ENCODE measurements around the gene HAPSTR1. TPM values are rescaled to one million over a fixed set of nuclear protein-coding genes. Genes with fewer than 3 reads are reported as not detected.

Gene HAPSTR1
- total RNA-seq, 1 experiment from 2014 or later, result 59.6 TPM

DNA sequence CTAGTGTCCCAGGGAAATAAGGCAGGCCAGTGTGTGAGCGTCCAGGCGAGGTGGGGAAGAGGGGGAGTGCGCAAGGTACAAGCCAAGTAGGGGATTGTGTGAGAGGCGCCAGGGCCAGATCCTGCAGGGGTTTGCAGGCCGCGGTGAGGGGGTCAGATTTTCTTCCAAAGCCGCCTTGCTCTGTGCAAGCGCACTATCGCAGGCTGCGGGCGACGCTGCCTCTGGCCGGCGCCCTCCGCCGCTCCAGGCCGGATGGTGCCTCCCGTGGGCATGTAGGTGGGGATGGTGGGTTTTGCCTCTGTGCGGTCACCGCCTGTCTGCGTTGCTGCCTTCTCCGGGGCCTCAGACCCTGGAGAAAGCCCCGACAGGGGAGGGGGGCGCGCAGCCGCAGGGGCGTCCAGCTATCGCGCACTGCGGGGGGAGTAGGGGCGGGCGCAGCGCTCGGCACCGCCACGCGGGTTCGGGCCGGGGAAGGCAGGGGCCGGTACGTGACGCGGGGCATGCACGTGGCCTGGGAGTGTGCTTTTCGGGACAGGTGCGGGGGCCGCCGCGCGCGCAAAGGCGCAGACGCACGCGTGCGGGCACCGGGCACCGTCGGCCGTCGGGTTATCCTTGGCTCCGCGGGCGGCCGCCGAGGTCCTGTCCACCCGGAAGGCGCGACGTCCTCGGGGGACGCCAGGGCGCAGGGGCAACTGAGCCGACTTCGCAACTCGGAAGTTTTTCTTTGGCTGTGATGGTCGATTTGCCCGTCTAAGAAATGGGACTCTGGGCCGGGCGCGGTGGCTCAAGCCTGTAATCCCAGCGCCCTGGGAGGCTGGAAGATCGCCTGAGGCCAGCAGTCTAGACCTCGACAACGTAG lies 1.1 kb upstream of the HAPSTR1 start:
- DNase-seq, result peak; percentile 50

GRCh38 chr16:9091867-9092281 lies 430 bp downstream of the HAPSTR1 start:
- Mint-ChIP-seq H3K27ac (ENCODE audit: unreplicated experiment) (peak overlapping the region; percentile 95), H3K4me1 (ENCODE audit: low read depth, unreplicated experiment) (peaks cover 35% of the 10 kb centered on the region), H3K36me3 (ENCODE audit: insufficient read depth, unreplicated experiment) (peaks cover 69% of the 10 kb centered on the region), H3K4me3 (ENCODE audit: low read depth, unreplicated experiment) (peak overlapping the region; percentile 80), H3K9me3 (ENCODE audit: low read depth, unreplicated experiment) (no peaks in the 10 kb centered on the region), H3K27me3 (ENCODE audit: unreplicated experiment) (no peaks in the 10 kb centered on the region)
- BruUV-seq (replicated peaks), result no TSS peak
- DNase-seq, result peak; percentile 45
- CTCF ChIA-PET, result interaction anchor here (0.6 to 1.9 kb wide), 6 partner anchors 13 to 1101 kb away, joined by 3 to 21 read pairs (median 4); no protein-coding TSS in a partner anchor
- intact Hi-C loops (cut with micrococcal nuclease; ENCODE audit: unreplicated experiment), result loop anchor here (10.0 kb wide), 1 partner anchor 127 kb away; the partner anchor contains the start of gene USP7
- TF ChIP-seq CTCF (IDR thresholded peaks at IDR 0.05; ENCODE audit: unreplicated experiment), result no peak

More for the DNA sequence above, 1.1 kb upstream of the HAPSTR1 start:
- peaks cover 56% of the 10 kb centered on the region for H3K36me3 Mint-ChIP-seq (ENCODE audit: insufficient read depth, unreplicated experiment)
- TF ChIP-seq CTCF (IDR thresholded peaks at IDR 0.05; ENCODE audit: unreplicated experiment), result no peak
- no peaks in the 10 kb centered on the region for H3K9me3 Mint-ChIP-seq (ENCODE audit: low read depth, unreplicated experiment)
- peak overlapping the region; percentile 95 for H3K27ac Mint-ChIP-seq (ENCODE audit: unreplicated experiment)
- no peaks in the 10 kb centered on the region for H3K27me3 Mint-ChIP-seq (ENCODE audit: unreplicated experiment)
- TSS peak; percentile 96 for BruUV-seq (replicated peaks)
- peak overlapping the region; percentile 80 for H3K4me3 Mint-ChIP-seq (ENCODE audit: low read depth, unreplicated experiment)
- intact Hi-C loops (cut with micrococcal nuclease; ENCODE audit: unreplicated experiment), result loop anchor here (10.0 kb wide), 1 partner anchor 126 kb away; the partner anchor contains the start of gene USP7
- CTCF ChIA-PET, result interaction anchor here (0.6 to 1.9 kb wide), 7 partner anchors 12 to 126 kb away, joined by 3 to 21 read pairs (median 7); no protein-coding TSS in a partner anchor
- H3K4me1 Mint-ChIP-seq (ENCODE audit: low read depth, unreplicated experiment), result peaks cover 22% of the 10 kb centered on the region

- BruUV-seq (replicated peaks), result no TSS peak
- Mint-ChIP-seq H3K9me3 (ENCODE audit: low read depth, unreplicated experiment) (no peaks in the 10 kb centered on the region), H3K4me1 (ENCODE audit: low read depth, unreplicated experiment) (peaks cover 39% of the 10 kb centered on the region), H3K27ac (ENCODE audit: unreplicated experiment) (peak overlapping the region; percentile 93), H3K4me3 (ENCODE audit: low read depth, unreplicated experiment) (peak overlapping the region; percentile 80), H3K27me3 (ENCODE audit: unreplicated experiment) (no peaks in the 10 kb centered on the region), H3K36me3 (ENCODE audit: insufficient read depth, unreplicated experiment) (peaks cover 74% of the 10 kb centered on the region)
- no peak for TF ChIP-seq CTCF (IDR thresholded peaks at IDR 0.05; ENCODE audit: unreplicated experiment)
- intact Hi-C loops (cut with micrococcal nuclease; ENCODE audit: unreplicated experiment), result loop anchor here (10.0 kb wide), 1 partner anchor 128 kb away; the partner anchor contains the start of gene USP7
- CTCF ChIA-PET, result interaction anchor here (1.5 to 1.9 kb wide), 2 partner anchors 14 to 20 kb away, joined by 4 to 7 read pairs; no protein-coding TSS in a partner anchor
- DNase-seq, result peak; percentile 47
Measured at GRCh38 chr16:9092282-9092977, 986 bp downstream of the HAPSTR1 start.

DNA sequence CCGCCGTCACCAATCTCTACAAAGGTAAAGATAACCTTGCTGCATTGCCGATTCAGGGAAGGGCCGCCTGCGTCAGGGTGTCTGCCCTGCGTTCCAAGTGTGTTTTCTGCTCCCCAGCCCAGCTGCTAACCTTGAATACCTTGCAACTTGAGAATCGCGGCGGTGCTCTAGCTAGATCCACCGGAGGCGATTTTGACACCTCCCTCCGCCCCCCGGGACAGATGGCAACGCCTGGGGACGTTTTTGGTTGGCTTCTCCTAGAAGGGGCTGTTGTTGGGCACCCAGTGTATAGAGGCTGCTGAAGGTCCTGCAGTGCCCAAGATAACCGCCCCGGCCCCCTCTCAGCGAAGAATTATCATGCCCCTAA lies 1.5 kb downstream of the HAPSTR1 start:
- Mint-ChIP-seq H3K36me3 (ENCODE audit: insufficient read depth, unreplicated experiment) (peaks cover 80% of the 10 kb centered on the region), H3K27ac (ENCODE audit: unreplicated experiment) (peak overlapping the region; percentile 93), H3K9me3 (ENCODE audit: low read depth, unreplicated experiment) (no peaks in the 10 kb centered on the region), H3K27me3 (ENCODE audit: unreplicated experiment) (no peaks in the 10 kb centered on the region), H3K4me1 (ENCODE audit: low read depth, unreplicated experiment) (peaks cover 44% of the 10 kb centered on the region), H3K4me3 (ENCODE audit: low read depth, unreplicated experiment) (peak overlapping the region; percentile 80)
- no peak for DNase-seq
- no TSS peak for BruUV-seq (replicated peaks)
- no peak for TF ChIP-seq CTCF (IDR thresholded peaks at IDR 0.05; ENCODE audit: unreplicated experiment)
- CTCF ChIA-PET, result interaction anchor here (0.6 to 1.5 kb wide), 2 partner anchors 19 to 60 kb away, joined by 3 to 4 read pairs; no protein-coding TSS in a partner anchor
- intact Hi-C loops (cut with micrococcal nuclease; ENCODE audit: unreplicated experiment), result loop anchor here (10.0 kb wide), 1 partner anchor 128 kb away; the partner anchor contains the start of gene USP7

Measured in Calu3 (cell line).